DND-41 (cell line): ENCODE measurements around the gene CDH11.

Experiments used
- ATAC-seq: fragments of 200-7000 bp; cut with Tn5 transposase; 3 replicates; pipeline ENCODE4 v1.9.1; 2021; ENCODE audit warnings: low read depth; ENCODE audit not compliant: insufficient read depth
- DNase-seq: peaks from one replicate; pipeline ENCODE4 v3.0.0-alpha.2; 2020
- H2AFZ ChIP-seq: 2 replicates; pipeline ENCODE4 v1.6.0; 2012; ENCODE audit warnings: low read depth, low read length
- H3K27ac ChIP-seq: 2 replicates; pipeline ENCODE4 v1.5.1; 2012; ENCODE audit warnings: low read length, inconsistent platforms
- H3K27me3 ChIP-seq: fragments of 200-600 bp; sonication (generic); 2 replicates; pipeline ENCODE4 v1.6.0; 2012; ENCODE audit warnings: low read length, mild to moderate bottlenecking, inconsistent platforms; ENCODE audit not compliant: insufficient read depth, poor library complexity
- H3K36me3 ChIP-seq: 2 replicates; pipeline ENCODE4 v1.5.1; 2012; ENCODE audit warnings: low read length, inconsistent platforms; ENCODE audit not compliant: insufficient read depth
- H3K4me1 ChIP-seq: 2 replicates; pipeline ENCODE4 v1.5.1; 2012; ENCODE audit warnings: mild to moderate bottlenecking, low read length; ENCODE audit not compliant: insufficient read depth
- H3K4me2 ChIP-seq: 2 replicates; pipeline ENCODE4 v1.6.0; 2012; ENCODE audit warnings: mild to moderate bottlenecking, moderate library complexity, low read length, inconsistent platforms; ENCODE audit not compliant: insufficient read depth
- H3K4me3 ChIP-seq, 2 experiments: fragments of 200-600 bp in 1 of 2; shearing (Covaris generic) in 1 of 2; 2 replicates each; pipeline ENCODE4 v1.5.1; 2012 to 2016; ENCODE audit warnings: inconsistent platforms in 2 of 2, low read length in 2 of 2, mild to moderate bottlenecking in 2 of 2, low read depth in 1 of 2, moderate library complexity in 1 of 2
- H3K79me2 ChIP-seq: 2 replicates; pipeline ENCODE4 v1.6.0; 2012; ENCODE audit warnings: low read length, inconsistent platforms; ENCODE audit not compliant: insufficient read depth
- H3K9ac ChIP-seq: 2 replicates; pipeline ENCODE4 v1.6.0; 2012; ENCODE audit warnings: low read depth, mild to moderate bottlenecking, inconsistent platforms, low read length, moderate library complexity
- H3K9me3 ChIP-seq: 2 replicates; pipeline ENCODE4 v1.5.1; 2012; ENCODE audit warnings: low read length, moderate library complexity, mild to moderate bottlenecking, inconsistent platforms; ENCODE audit not compliant: insufficient read depth, severe bottlenecking
- H4K20me1 ChIP-seq: 2 replicates; pipeline ENCODE4 v1.6.0; 2012; ENCODE audit warnings: low read length; ENCODE audit not compliant: insufficient read depth
- EZH2 ChIP-seq: IDR thresholded peaks from 3 replicates; pipeline ENCODE4 v1.6.1; 2012; ENCODE audit warnings: borderline replicate concordance, low read depth, mild to moderate bottlenecking, moderate library complexity, low read length, inconsistent platforms; ENCODE audit not compliant: severe bottlenecking
- TF ChIP-seq, protein P1 (sequence below): IDR thresholded peaks from 2 replicates; pipeline ENCODE4 v1.5.1; 2012; ENCODE audit warnings: borderline replicate concordance, low read length, moderate library complexity, mild to moderate bottlenecking; ENCODE audit not compliant: poor library complexity, severe bottlenecking; ENCODE audit errors: extremely low read depth

The CDH11 gene

DNA sequence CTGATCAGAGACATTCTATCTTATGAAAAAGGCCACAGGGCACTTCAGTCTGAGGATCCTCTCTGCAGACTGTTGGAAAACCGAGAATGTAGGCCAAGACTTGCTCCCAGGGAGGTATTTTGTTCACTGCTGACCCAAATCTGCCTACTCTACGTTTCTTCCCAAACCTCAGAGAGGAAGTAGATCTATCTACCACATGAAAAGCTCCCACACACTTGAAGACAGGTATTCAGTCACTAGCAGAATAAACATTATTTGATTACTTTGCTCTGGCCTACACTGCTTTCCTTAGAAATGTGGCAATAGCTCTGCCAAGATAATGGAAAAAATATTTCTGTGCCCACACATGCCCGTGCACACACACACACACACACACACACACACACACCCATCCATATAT is 164.6 kb downstream of the CDH11 start:
- DNase-seq (no peak), ATAC-seq (no peak)
- H3K9ac ChIP-seq: no peak overlapping the region
- H3K27me3 ChIP-seq: no peaks in the 10 kb centered on the region
- H2AFZ ChIP-seq: no peak overlapping the region
- no peaks in the 10 kb centered on the region for H4K20me1 ChIP-seq
- TF ChIP-seq, protein P1, sequence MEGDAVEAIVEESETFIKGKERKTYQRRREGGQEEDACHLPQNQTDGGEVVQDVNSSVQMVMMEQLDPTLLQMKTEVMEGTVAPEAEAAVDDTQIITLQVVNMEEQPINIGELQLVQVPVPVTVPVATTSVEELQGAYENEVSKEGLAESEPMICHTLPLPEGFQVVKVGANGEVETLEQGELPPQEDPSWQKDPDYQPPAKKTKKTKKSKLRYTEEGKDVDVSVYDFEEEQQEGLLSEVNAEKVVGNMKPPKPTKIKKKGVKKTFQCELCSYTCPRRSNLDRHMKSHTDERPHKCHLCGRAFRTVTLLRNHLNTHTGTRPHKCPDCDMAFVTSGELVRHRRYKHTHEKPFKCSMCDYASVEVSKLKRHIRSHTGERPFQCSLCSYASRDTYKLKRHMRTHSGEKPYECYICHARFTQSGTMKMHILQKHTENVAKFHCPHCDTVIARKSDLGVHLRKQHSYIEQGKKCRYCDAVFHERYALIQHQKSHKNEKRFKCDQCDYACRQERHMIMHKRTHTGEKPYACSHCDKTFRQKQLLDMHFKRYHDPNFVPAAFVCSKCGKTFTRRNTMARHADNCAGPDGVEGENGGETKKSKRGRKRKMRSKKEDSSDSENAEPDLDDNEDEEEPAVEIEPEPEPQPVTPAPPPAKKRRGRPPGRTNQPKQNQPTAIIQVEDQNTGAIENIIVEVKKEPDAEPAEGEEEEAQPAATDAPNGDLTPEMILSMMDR: no peak
- TF ChIP-seq EZH2: no peak
- H3K36me3 ChIP-seq: no peaks in the 10 kb centered on the region
- no peaks in the 10 kb centered on the region for H3K4me1 ChIP-seq
- no peaks in the 10 kb centered on the region for H3K79me2 ChIP-seq
- no peak overlapping the region for H3K4me2 ChIP-seq
- H3K9me3 ChIP-seq: no peaks in the 10 kb centered on the region
- H3K27ac ChIP-seq: no peak overlapping the region
- H3K4me3 ChIP-seq: no peak overlapping the region

DNA sequence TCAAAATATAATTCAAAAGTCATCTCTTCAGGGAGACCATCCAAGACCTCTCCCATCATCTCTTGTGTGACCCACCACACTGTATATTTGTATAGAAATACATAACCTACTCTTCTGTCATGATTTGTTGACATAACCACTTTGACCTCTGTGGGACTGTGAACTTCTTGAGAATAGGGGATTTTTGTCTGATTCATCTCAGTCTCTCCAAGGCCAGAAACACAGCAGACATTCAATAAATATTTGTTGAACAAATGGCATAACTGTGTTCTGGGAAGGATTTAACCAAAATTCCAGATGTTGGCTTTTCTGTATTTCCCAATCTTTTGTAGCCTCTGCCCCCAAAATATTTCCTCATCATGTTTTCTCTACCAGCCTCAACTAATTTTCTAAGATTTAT is 169.7 kb downstream of the CDH11 start:
- ATAC-seq: no peak
- H3K4me2 ChIP-seq: no peak overlapping the region

DNA sequence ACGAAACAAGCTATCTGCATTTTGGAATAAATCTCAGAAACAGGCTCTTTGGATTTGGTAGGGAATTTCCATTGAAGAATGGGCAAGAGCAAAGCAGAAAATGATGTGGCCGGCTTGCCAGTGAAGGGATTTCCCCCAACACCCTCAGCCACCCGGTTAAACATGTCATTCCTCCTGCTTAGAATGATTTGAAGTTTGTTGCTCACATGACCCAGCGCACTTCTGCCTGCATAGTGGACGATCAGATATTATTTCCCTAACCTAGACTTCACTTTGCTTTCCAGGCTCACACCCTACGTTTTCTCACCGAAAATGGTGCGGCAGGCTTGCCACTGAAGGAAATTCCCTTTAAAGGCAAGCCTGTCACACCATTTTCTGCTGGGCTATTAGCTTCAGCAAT is 170.7 kb downstream of the CDH11 start:
- no peak overlapping the region for H2AFZ ChIP-seq
- no peak overlapping the region for H3K4me2 ChIP-seq
- no peak overlapping the region for H3K27ac ChIP-seq
- H3K27me3 ChIP-seq: no peaks in the 10 kb centered on the region
- TF ChIP-seq EZH2: no peak
- TF ChIP-seq, protein P1: no peak
- ATAC-seq (no peak), DNase-seq (no peak)
- H3K4me3 ChIP-seq: no peak overlapping the region
- no peaks in the 10 kb centered on the region for H4K20me1 ChIP-seq
- H3K9ac ChIP-seq: no peak overlapping the region
- no peaks in the 10 kb centered on the region for H3K4me1 ChIP-seq
- no peaks in the 10 kb centered on the region for H3K9me3 ChIP-seq
- no peaks in the 10 kb centered on the region for H3K36me3 ChIP-seq
- no peaks in the 10 kb centered on the region for H3K79me2 ChIP-seq

More for the DNA sequence above, 169.7 kb downstream of the CDH11 start:
- H3K27ac ChIP-seq: no peak overlapping the region
- no peaks in the 10 kb centered on the region for H3K27me3 ChIP-seq
- H3K9me3 ChIP-seq: no peaks in the 10 kb centered on the region
- DNase-seq: no peak
- no peaks in the 10 kb centered on the region for H3K36me3 ChIP-seq
- no peaks in the 10 kb centered on the region for H3K79me2 ChIP-seq
- no peak overlapping the region for H3K9ac ChIP-seq
- no peaks in the 10 kb centered on the region for H3K4me1 ChIP-seq
- no peak overlapping the region for H2AFZ ChIP-seq
- no peak overlapping the region for H3K4me3 ChIP-seq
- no peaks in the 10 kb centered on the region for H4K20me1 ChIP-seq
- TF ChIP-seq EZH2: no peak
- TF ChIP-seq, protein P1: no peak

DNA sequence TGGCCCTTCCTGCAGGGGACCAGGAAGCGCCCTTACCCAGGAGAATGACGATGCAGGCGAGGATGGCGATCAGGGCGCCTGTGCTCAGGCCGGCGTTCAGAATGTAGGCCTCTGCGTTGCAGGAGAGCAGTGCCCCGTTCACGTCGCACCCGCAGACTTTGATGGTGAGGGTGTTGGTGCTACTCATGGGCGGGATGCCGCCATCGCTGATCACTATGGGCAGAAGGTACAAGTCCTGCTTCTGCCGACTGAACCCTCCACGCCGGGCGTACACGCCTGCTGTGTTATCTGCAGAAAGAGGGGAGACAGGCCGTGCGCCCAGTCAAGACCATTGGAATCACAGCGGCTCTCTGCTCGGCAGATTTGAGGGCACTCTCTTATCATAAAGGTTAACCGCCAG is 171.1 kb downstream of the CDH11 start:
- Histone ChIP-seq H3K9me3 (no peaks in the 10 kb centered on the region), H3K36me3 (no peaks in the 10 kb centered on the region), H2AFZ (no peak overlapping the region), H3K4me3 (no peak overlapping the region), H3K9ac (no peak overlapping the region), H3K27ac (no peak overlapping the region), H3K4me1 (no peaks in the 10 kb centered on the region), H3K4me2 (no peak overlapping the region), H4K20me1 (no peaks in the 10 kb centered on the region), H3K27me3 (no peaks in the 10 kb centered on the region), H3K79me2 (no peaks in the 10 kb centered on the region)
- no peak for TF ChIP-seq EZH2
- TF ChIP-seq, protein P1: no peak
- no peak for ATAC-seq
- DNase-seq: no peak
